ENCODE results near the gene PLA2G4E.

The PLA2G4E gene

GRCh38 chr15:41961595-41962202, 59.1 kb downstream of the PLA2G4E start:
- Histone ChIP-seq H3K9me3 (ENCODE audit: control insufficient read depth in 2 of 2, low read length in 2 of 2) (no peaks in the 10 kb centered on the region), H3K4me1 (ENCODE audit: control insufficient read depth, insufficient read depth, low read length) (peaks cover 4% of the 10 kb centered on the region), H3K27ac (ENCODE audit: low read length) (no peak overlapping the region), H3K27me3 (ENCODE audit: control insufficient read depth in 1 of 2, insufficient read depth in 2 of 2, low read length in 2 of 2) (no peaks in the 10 kb centered on the region), H3K4me3 (ENCODE audit: low read length in 2 of 2) (no peak overlapping the region), H3K36me3 (ENCODE audit: control insufficient read depth in 2 of 2, insufficient read depth in 2 of 2, low read length in 2 of 2) (no peaks in the 10 kb centered on the region), H3K9ac (ENCODE audit: low read length in 2 of 2) (no peak overlapping the region)

- H3K4me3 ChIP-seq (ENCODE audit: low read length in 2 of 2), result no peak overlapping the region
- H3K36me3 ChIP-seq (ENCODE audit: control insufficient read depth in 2 of 2, insufficient read depth in 2 of 2, low read length in 2 of 2), result no peaks in the 10 kb centered on the region
- no peaks in the 10 kb centered on the region for H3K9me3 ChIP-seq (ENCODE audit: control insufficient read depth in 2 of 2, low read length in 2 of 2)
- no peaks in the 10 kb centered on the region for H3K27me3 ChIP-seq (ENCODE audit: control insufficient read depth in 1 of 2, insufficient read depth in 2 of 2, low read length in 2 of 2)
- no peak overlapping the region for H3K27ac ChIP-seq (ENCODE audit: low read length)
- no peak overlapping the region for H3K9ac ChIP-seq (ENCODE audit: low read length in 2 of 2)
- H3K4me1 ChIP-seq (ENCODE audit: control insufficient read depth, insufficient read depth, low read length), result peaks cover 1% of the 10 kb centered on the region
These were observed 59.8 kb downstream of the PLA2G4E start for GRCh38 chr15:41961001-41961518.

- no peaks in the 10 kb centered on the region for H3K27me3 ChIP-seq (ENCODE audit: control insufficient read depth in 1 of 2, insufficient read depth in 2 of 2, low read length in 2 of 2)
- no peaks in the 10 kb centered on the region for H3K9me3 ChIP-seq (ENCODE audit: control insufficient read depth in 2 of 2, low read length in 2 of 2)
- H3K4me1 ChIP-seq (ENCODE audit: control insufficient read depth, insufficient read depth, low read length), result no peaks in the 10 kb centered on the region
- no peak overlapping the region for H3K9ac ChIP-seq (ENCODE audit: low read length in 2 of 2)
- H3K27ac ChIP-seq (ENCODE audit: low read length), result no peak overlapping the region
- no peak overlapping the region for H3K4me3 ChIP-seq (ENCODE audit: low read length in 2 of 2)
- H3K36me3 ChIP-seq (ENCODE audit: control insufficient read depth in 2 of 2, insufficient read depth in 2 of 2, low read length in 2 of 2), result peaks cover 0 to 4% of the 10 kb centered on the region in 2 donors
These were observed 62.8 kb downstream of the PLA2G4E start for GRCh38 chr15:41958002-41958420.

GRCh38 chr15:41957021-41957897, 63.6 kb downstream of the PLA2G4E start:
- Histone ChIP-seq H3K4me3 (ENCODE audit: low read length in 2 of 2) (no peak overlapping the region), H3K36me3 (ENCODE audit: control insufficient read depth in 2 of 2, insufficient read depth in 2 of 2, low read length in 2 of 2) (peaks cover 0 to 5% of the 10 kb centered on the region in 2 donors), H3K4me1 (ENCODE audit: control insufficient read depth, insufficient read depth, low read length) (no peaks in the 10 kb centered on the region), H3K27ac (ENCODE audit: low read length) (no peak overlapping the region), H3K27me3 (ENCODE audit: control insufficient read depth in 1 of 2, insufficient read depth in 2 of 2, low read length in 2 of 2) (no peaks in the 10 kb centered on the region), H3K9ac (ENCODE audit: low read length in 2 of 2) (no peak overlapping the region), H3K9me3 (ENCODE audit: control insufficient read depth in 2 of 2, low read length in 2 of 2) (no peaks in the 10 kb centered on the region)

- peak overlapping the region in 1 of 2 donors; percentile 44 for H3K4me3 ChIP-seq (ENCODE audit: low read length in 2 of 2)
- no peak overlapping the region for H3K9ac ChIP-seq (ENCODE audit: low read length in 2 of 2)
- H3K4me1 ChIP-seq (ENCODE audit: control insufficient read depth, insufficient read depth, low read length), result peaks cover 3% of the 10 kb centered on the region
- H3K27me3 ChIP-seq (ENCODE audit: control insufficient read depth in 1 of 2, insufficient read depth in 2 of 2, low read length in 2 of 2), result no peaks in the 10 kb centered on the region
- H3K27ac ChIP-seq (ENCODE audit: low read length), result no peak overlapping the region
- H3K36me3 ChIP-seq (ENCODE audit: control insufficient read depth in 2 of 2, insufficient read depth in 2 of 2, low read length in 2 of 2), result peaks cover 0 to 11% of the 10 kb centered on the region in 2 donors
- H3K9me3 ChIP-seq (ENCODE audit: control insufficient read depth in 2 of 2, low read length in 2 of 2), result no peaks in the 10 kb centered on the region
These were observed 64.9 kb downstream of the PLA2G4E start for GRCh38 chr15:41955807-41956525.

GRCh38 chr15:41955100-41955499, 65.7 kb downstream of the PLA2G4E start:
- Histone ChIP-seq H3K9me3 (ENCODE audit: control insufficient read depth in 2 of 2, low read length in 2 of 2) (no peaks in the 10 kb centered on the region), H3K9ac (ENCODE audit: low read length in 2 of 2) (no peak overlapping the region), H3K27ac (ENCODE audit: low read length) (no peak overlapping the region), H3K4me3 (ENCODE audit: low read length in 2 of 2) (no peak overlapping the region), H3K4me1 (ENCODE audit: control insufficient read depth, insufficient read depth, low read length) (peaks cover 4% of the 10 kb centered on the region), H3K36me3 (ENCODE audit: control insufficient read depth in 2 of 2, insufficient read depth in 2 of 2, low read length in 2 of 2) (peaks cover 0 to 11% of the 10 kb centered on the region in 2 donors), H3K27me3 (ENCODE audit: control insufficient read depth in 1 of 2, insufficient read depth in 2 of 2, low read length in 2 of 2) (no peaks in the 10 kb centered on the region)

GRCh38 chr15:41954036-41954435, 66.8 kb downstream of the PLA2G4E start:
- Histone ChIP-seq H3K27ac (ENCODE audit: low read length) (no peak overlapping the region), H3K9me3 (ENCODE audit: control insufficient read depth in 2 of 2, low read length in 2 of 2) (no peaks in the 10 kb centered on the region), H3K9ac (ENCODE audit: low read length in 2 of 2) (no peak overlapping the region), H3K4me3 (ENCODE audit: low read length in 2 of 2) (no peak overlapping the region), H3K36me3 (ENCODE audit: control insufficient read depth in 2 of 2, insufficient read depth in 2 of 2, low read length in 2 of 2) (peaks cover 0 to 11% of the 10 kb centered on the region in 2 donors), H3K4me1 (ENCODE audit: control insufficient read depth, insufficient read depth, low read length) (peaks cover 6% of the 10 kb centered on the region), H3K27me3 (ENCODE audit: control insufficient read depth in 1 of 2, insufficient read depth in 2 of 2, low read length in 2 of 2) (no peaks in the 10 kb centered on the region)

GRCh38 chr15:41952013-41952563, 68.8 kb downstream of the PLA2G4E start:
- Histone ChIP-seq H3K9ac (ENCODE audit: low read length in 2 of 2) (no peak overlapping the region), H3K27me3 (ENCODE audit: control insufficient read depth in 1 of 2, insufficient read depth in 2 of 2, low read length in 2 of 2) (no peaks in the 10 kb centered on the region), H3K4me3 (ENCODE audit: low read length in 2 of 2) (no peak overlapping the region), H3K9me3 (ENCODE audit: control insufficient read depth in 2 of 2, low read length in 2 of 2) (no peaks in the 10 kb centered on the region), H3K36me3 (ENCODE audit: control insufficient read depth in 2 of 2, insufficient read depth in 2 of 2, low read length in 2 of 2) (peaks cover 0 to 11% of the 10 kb centered on the region in 2 donors), H3K4me1 (ENCODE audit: control insufficient read depth, insufficient read depth, low read length) (peaks cover 6% of the 10 kb centered on the region), H3K27ac (ENCODE audit: low read length) (no peak overlapping the region)

- Histone ChIP-seq H3K36me3 (ENCODE audit: control insufficient read depth in 2 of 2, insufficient read depth in 2 of 2, low read length in 2 of 2) (peaks cover 0 to 11% of the 10 kb centered on the region in 2 donors), H3K27me3 (ENCODE audit: control insufficient read depth in 1 of 2, insufficient read depth in 2 of 2, low read length in 2 of 2) (no peaks in the 10 kb centered on the region), H3K4me1 (ENCODE audit: control insufficient read depth, insufficient read depth, low read length) (peaks cover 6% of the 10 kb centered on the region), H3K9me3 (ENCODE audit: control insufficient read depth in 2 of 2, low read length in 2 of 2) (no peaks in the 10 kb centered on the region), H3K4me3 (ENCODE audit: low read length in 2 of 2) (no peak overlapping the region), H3K27ac (ENCODE audit: low read length) (no peak overlapping the region), H3K9ac (ENCODE audit: low read length in 2 of 2) (no peak overlapping the region)
These were observed 69.3 kb downstream of the PLA2G4E start for GRCh38 chr15:41951571-41951970.

- Histone ChIP-seq H3K36me3 (ENCODE audit: control insufficient read depth in 2 of 2, insufficient read depth in 2 of 2, low read length in 2 of 2) (peaks cover 0 to 11% of the 10 kb centered on the region in 2 donors), H3K9ac (ENCODE audit: low read length in 2 of 2) (no peak overlapping the region), H3K27me3 (ENCODE audit: control insufficient read depth in 1 of 2, insufficient read depth in 2 of 2, low read length in 2 of 2) (no peaks in the 10 kb centered on the region), H3K9me3 (ENCODE audit: control insufficient read depth in 2 of 2, low read length in 2 of 2) (no peaks in the 10 kb centered on the region), H3K27ac (ENCODE audit: low read length) (no peak overlapping the region), H3K4me3 (ENCODE audit: low read length in 2 of 2) (no peak overlapping the region), H3K4me1 (ENCODE audit: control insufficient read depth, insufficient read depth, low read length) (peaks cover 6% of the 10 kb centered on the region)
These were observed 70.4 kb downstream of the PLA2G4E start for GRCh38 chr15:41950489-41950888.

Data from stomach smooth muscle (tissue), 2 donors.